ENCODE results near the gene BIK.
A peak's percentile ranks its signal among the peaks of the same experiment; 100 is the strongest.
"Not testable (repeated sequence)": the region's sequence is repeated elsewhere in the genome, so short reads cannot be mapped to it uniquely, and the experiment has no call there.

BIK gene, protein sequence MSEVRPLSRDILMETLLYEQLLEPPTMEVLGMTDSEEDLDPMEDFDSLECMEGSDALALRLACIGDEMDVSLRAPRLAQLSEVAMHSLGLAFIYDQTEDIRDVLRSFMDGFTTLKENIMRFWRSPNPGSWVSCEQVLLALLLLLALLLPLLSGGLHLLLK

DNA sequence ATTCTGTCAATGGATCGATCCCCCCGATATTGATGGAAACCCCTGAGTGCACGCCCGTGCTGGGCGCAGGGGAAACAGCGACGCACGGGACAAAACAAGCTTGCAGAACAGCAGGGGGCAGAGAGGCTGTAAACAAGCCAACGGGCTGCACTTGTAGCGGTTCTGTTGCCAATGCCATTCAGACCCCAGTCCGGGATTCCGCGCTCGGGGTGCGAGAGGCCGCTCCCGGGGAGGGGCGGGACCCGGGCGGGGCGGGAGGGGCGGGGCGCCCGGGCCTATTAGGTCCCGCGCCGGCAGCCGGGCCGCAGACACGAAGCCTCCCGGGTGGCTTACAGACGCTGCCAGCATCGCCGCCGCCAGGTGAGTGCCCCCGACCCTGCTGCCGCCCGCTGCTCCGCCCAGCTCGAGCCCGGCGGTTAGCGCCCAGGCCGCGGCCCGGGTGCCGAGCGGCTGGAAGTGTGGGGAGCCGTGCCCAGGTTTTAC, at the start of gene BIK:
BIK (plus strand) TSS at position 307 of the 483 bp plus-strand sequence. CDS start 13,273 bp downstream, outside the sequence.
- FAIRE-seq, result no peak

DNA sequence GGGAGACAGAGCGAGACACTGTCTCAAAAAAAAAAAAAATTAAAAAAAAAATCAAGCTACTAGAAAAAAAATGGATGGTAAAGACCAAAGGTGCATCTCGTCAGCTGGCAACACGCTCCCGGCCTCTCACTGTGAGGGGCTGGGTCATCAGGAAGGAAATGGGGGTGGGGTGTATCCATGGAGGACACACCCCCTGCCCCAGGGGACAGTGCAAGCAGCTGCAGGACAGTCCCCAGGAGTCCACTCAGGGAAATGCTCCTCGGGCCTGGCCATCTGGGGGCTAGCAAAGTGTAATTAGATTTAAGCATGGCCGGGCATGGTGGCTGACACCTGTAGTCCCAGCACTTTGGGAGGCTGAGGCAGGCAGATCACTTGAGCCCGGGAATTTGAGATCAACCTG, 44.4 kb upstream of the BIK start:
- FAIRE-seq, result no peak

DNA sequence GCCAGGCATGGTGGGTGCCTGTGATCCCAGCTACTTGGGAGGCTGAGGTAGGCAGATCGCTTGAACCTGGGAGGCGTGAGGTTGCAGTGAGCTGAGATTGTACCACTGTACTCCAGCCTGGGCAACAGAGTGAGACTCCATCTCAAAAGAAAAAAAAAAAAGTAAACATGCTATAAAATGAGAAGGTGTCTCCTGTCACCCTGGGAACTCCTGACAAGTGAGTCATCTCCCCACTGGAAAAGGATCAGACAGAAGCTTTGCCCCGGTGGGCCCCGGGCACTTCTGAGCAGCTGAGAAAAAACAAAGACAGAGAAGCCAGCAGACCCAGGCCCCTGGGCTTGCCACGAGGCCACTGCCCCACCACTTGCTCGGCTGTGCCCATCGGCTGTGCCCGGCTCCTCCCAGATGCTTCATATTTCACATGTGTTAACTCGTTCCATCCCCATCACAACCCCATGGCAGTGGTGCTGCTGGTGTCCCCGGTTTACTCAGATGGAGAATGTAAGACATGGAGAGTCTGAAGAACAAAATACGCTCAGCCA, 43.6 kb upstream of the BIK start:
- no peak for FAIRE-seq

DNA sequence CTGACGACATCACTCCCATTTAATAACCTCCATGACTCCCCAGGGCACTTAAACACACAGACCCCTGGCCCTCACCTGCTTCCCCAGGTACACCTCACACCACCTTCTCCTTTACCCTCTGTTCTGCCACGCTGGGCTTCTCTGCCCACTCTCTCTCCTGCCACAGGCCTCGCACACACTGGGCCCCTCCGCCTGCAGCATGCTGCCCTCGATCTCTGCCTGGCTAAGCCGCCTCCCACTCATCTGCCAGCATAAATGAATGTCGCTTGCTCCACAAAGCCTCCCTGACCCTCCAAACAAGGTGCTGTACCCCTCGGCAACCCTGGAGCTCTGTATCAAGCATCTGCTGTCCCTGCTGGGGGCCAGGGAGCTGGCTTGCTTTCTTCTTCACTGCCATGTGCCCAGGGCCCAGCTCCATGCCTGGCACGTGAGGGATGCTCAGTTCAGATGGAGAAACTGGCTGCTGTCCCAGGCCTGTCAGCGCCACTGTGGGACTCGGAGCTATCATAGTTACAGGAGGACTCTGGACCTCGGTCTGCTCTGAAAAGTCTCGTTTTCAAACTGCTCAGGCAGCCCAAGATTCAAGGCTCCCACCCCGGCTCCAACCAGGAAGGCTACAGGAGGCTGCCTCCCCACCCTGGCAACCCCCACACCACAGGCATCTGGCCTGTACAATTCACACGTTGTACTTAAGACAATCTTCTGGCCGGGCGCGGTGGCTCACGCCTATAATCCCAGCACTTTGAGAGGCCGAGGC, 33.3 kb upstream of the BIK start:
- no peak for FAIRE-seq

DNA sequence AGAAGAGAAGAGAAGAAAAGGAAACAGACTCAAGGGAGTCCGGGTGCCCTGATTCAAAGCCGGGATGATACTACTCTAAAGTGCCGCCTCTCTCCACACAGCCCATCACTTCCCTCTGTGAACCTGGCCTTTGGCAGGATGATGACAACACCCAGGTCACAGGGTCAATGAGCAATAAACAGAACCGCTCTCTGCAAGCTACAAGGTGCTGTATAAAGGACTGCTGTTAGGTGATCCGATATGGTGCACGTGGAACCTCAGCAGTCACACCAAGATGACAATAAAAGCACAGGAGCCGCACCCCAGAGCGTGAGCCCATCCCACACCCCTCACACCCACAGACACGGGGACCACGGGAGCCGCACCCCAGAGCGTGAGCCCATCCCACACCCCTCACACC, 32.0 kb upstream of the BIK start:
- peak; percentile 33 for FAIRE-seq

DNA sequence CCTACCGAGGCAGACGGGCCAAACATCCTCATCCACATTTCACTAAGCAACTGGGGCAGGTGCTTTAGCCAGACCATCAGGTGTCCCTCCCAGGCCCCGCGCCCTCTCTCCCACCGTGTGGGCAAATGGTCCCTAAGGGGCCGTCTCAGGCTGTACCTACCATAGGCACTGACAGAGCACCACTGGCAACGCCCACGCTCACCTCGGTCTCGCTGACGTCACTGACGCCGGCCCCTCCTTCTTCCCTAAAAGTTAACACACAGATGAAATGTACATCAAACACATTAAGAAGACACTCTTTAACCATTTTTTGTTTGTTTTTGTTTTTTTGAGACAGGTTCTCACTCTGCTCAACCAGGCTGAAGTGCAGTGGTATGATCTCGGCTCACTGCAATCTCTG, 30.8 kb upstream of the BIK start:
- FAIRE-seq, result no peak

DNA sequence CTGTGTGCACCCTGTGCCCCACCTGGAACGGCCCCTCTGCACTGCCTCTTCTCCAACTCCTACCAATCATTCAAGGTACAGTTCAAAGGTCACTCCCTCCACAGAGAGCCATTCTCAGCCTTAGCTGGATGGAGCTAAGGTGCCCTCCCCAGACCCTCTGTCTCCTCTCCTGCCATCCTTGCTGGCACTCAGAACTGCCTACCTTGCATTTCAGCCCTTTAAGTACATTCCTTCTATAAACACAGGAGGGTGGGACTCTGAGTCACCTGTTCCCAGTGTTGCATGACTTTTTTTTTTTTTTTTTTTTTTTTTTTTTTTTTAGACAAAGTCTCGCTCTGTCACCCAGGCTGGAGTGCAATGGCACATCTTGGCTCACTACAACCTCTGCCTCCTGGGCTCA, 29.9 kb upstream of the BIK start:
- FAIRE-seq, result no peak

DNA sequence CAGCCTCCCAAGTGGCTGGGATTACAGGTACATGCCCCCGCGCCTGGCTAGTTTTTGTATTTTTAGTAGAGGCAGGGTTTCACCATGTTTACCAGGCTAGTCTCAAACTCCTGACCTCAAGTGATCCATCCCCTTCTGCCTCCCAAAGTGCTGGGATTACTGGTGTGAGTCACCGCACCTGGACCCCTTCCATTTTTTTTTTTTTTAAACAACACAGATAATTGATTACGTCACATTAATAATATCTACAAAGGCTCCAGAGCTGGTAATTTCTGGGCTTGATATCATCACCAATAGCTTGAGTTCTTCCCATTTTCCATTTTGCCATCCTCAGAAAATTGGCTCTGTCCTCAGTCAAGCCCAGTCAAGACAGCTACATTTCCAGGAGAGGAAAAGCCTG, 28.6 kb upstream of the BIK start:
- FAIRE-seq, result no peak

DNA sequence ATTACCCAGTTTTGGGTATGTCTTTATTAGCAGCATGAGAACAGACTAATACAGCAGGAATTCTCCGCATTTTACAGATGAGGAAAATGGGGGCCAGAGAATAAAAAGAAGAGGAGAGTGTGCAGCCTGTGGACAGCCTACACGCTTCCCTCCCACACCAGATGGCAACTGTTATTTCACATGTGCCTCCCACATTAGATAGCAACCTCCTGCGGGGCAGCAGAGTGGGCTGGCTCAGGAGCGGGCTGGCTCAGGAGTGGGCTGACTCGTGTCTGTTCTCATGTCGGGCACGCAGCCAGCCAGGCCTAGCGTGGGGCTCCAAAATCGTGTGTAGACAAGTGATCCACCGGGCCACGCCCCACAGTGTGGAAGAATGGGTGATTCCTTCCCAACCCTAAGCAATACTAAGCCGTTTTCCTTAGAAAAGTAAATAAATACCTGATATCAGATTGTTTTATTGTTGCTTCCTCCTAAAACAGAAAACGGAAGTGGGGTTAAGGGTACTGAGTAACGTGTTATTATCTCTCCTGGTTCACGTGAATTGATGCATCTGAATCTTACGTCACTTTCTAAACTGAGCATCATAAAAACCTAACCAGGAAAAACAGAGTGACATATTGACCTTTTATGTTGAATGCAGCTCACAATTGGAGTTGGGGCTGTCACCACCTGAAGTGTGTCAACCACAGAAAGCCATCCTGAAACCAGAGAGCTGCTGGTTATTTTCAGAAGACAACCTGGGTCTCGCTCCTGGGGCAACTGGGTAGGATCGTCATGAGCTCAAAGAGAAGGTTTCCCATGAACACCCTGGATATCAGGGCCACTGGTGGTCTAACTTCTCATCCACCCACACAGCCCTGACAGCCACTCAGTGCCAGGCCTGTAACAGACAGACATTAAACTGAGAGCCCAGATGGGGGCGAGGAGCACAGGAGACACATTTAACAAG, 24.6 kb upstream of the BIK start:
- peak; percentile 66 for FAIRE-seq

DNA sequence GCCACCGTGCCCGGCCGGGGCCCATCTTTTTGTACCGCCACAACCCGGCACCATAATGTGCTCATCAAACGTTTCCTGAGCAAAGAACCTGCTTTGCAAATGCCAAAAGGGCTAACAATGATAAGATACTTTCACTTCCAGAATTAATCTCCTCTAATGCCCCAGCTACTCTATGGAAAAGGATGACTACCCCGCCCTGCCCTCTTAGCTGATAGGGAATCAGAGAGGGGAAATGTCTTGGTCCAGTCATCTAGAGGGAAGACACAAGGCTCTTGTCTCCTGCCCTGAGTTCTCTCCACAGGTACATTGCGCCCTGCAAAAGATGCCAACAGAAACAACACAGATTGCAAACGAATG, 21.9 kb upstream of the BIK start:
- no peak for FAIRE-seq

DNA sequence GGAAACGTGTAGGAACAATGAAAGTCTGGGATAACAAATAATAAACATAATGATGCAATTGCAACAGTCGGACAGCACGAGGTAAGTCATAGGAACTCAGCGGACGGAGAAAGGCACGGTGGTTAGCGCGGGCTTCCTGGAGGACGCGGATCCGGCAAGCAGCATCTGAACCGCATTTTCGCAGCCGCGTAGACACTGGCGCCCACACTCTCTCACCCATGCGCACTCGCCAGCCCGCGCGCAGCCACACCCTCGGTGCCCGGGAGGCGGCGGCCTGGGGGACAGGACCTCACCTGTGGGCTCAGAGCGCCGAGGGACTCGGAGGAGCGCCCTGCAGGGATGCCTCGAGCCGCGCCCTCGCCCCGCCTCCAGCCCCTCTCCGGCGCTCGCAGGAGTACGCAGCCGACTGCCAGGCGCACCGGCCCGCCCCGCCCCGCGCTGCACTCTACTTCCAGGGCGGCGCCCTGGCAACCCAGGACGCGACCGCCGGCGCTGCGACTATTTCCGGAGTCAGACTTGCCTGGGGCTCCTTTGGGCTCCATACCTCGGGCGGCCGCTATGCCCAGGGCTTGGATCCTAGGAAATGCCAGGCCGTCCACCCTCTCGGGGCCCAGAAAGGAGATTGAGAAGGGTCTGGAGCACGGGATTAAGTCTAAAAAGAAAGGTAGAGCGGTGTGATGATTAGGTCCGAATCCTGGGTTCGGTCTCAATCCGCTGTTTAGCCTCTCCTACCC, 21.4 kb upstream of the BIK start, which contains the start of gene TTLL1:
TTLL1 (minus strand) TSS at position 408 of the 734 bp plus-strand sequence. CDS start 13,805 bp downstream, outside the sequence.
- no peak for FAIRE-seq

DNA sequence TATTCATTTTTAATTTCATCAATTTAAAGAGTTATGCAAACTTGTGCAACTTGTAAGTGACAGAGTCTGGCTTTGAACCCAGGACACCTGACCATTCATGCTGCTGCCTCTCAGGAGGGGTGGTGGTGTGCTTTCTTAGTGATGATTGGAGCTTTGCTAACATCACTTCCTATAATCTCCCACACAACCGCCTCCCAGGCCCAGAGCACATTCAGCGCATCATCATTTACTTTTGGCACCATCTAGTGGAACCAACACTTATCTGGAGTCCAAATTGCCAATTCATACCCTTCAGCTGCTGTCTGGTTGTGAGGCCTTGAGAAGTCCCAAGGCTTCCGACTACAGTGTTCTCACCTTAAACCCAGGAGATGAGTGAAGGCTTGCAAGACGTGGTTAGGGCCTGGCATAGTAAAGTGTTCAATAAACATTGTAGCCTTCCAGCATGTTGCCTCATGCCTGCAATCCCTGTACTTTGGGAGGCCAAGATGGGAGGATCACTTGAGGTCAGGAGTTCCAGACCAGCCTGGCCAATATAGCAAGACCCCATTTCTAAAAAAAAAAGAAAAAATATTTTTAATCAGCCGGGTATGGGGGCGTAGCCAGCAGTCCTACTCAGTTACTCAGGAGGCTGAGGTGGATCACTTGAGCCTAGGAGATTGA, 20.3 kb upstream of the BIK start:
- FAIRE-seq, result no peak

DNA sequence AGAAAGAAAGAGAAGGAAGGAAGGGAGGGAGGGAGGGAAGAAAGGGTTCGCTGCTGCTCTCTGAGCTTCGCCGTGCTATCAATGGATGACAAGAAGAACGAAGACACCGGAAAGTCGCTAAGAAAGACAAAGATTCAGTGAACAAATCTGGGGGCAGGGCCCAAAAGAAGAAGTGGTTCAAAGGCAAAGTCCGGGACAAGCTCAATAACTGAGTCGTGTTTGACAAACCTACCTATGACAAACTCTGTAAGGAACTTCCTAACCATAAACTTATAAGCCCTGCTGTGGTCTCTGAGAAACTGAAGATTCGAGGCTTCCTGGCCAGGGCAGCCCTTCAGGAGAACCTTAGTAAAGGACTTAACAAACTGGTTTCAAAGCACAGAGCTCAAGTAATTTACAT, 18.5 kb upstream of the BIK start:
- no peak for FAIRE-seq

DNA sequence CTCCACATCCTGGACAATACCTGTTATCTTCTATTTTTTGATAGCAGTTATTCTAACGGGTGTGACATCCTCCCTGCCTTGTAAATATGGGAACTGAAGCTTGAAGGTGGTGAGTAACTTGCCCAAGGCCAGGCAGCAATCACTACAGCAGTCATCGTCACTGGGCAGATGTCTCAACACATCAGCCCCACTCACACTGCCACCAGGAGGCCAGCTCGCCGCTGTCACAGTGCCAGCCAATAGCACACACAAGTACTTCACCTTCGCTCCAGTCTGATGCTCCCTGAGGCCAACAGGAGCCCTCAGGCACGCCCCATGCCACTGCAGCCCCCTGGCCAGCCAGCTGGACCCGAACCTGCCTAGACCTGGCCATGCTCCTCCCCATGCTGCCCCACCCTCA, 16.5 kb upstream of the BIK start:
- FAIRE-seq, result no peak

DNA sequence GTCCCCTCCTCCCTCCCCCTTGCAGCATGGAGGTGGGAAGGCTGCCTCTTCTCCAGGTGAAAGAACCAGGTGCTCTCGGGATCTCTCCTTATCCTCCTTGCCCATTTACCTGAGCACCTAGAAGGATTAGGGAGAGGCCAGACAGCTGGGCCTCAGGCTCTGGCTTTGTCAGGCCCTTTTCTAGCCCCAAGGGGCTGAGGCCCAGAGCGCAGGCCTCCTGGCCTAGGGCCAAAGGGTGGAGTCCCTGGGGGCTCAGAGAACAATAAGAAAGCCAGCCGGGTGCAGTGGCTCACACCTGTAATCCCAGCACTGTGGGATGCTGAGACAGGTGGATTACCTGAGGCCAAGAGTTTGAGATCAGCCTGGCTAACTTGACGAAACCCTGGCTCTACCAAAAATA, 16.0 kb upstream of the BIK start:
- FAIRE-seq, result no peak

DNA sequence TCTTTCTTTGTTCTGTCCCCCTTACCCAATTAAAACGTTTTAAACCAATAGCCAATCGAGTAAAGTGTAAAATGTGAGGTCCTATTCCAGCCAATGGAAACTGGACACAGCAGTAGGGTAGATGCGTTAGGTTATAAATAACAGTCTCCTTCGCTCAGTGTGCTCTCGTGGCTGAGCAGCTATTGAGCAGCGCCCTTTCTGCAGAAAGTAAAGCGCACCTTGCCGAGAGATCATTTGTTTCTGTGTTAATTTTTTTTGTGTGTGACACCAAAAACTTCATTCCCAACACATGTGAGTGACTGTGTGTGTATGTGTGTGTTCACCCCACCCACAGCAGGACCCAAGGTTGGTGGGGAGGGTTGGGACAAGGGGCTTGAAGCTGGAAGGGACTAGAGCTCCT, 14.1 kb upstream of the BIK start:
- no peak for FAIRE-seq

DNA sequence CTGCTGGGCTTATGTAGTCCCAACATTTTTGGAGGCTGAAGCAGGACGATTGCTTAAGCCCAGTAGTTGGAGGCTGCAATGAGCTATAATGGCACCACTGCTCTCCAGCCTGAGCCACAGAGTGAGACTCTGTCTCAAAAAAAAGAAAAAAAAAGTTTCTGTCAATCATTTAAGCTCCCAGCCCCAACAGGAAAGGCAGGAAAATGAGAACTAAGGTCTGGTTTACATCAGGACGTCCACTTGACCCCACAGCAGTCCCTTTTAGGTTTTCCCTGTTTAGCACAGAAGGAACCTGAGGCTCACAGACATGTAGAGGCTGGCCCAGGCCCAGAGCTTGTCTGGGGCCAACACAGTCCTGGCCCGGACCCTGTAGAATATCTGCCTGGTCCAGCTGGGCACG, 12.2 kb upstream of the BIK start:
- FAIRE-seq, result no peak

DNA sequence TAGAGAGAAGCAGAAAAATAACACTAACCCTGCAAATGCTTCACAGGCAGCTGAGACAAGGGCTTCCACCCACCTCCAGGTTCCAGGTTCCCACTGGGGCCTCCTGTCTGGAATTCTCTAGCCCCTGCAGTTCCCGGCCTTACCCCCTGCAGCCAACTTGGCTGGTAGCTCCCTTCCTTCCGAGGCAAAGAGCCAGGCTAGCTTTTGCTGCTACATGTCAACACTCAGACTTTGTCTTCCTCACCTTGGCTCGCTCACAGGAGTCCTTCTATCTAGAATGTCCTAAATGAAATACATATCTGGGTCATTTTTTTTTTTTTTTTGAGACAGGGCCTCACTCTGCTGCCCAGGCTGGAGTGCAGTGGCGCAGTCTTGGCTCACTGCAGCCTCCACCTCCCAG, 11.5 kb upstream of the BIK start:
- FAIRE-seq, result no peak

DNA sequence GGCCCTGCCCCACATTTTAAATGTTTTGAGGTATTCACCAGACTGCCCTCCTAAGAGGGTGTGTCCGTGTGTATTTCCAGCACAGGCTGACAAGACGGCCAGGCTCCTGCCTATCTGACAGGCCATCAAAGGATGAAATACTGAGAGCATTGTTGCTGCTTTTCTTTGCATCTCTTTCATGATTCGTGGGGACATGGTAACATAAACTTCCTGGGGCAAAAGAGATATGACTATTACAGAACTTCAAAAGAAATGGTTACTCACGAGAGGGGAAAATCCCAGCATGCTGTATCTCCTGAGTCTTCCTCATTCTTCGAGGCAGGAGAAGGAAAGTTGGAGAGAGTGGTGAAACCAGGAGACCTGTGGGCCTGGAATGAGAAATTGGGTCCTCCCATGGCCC, 10.3 kb upstream of the BIK start:
- FAIRE-seq, result no peak

DNA sequence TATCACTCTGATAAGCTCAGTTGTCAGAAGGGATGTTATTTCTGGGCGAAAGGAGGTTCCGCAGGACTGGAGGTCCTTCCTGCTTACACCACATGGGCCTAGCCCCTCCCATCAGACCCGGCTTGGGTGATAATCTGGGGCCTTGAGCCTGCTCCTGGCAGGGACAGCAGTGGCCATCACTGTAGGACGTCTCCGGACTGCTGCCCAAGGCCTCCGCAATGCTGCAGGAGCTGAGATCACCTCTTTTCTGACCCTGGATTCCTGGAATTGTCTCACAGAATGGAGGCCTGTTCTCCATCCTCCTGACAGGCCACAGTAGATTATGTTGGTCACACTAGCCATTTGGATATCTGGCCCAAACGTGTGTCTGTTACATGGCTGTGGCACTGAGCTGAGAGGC, 9.2 kb upstream of the BIK start:
- FAIRE-seq, result no peak

DNA sequence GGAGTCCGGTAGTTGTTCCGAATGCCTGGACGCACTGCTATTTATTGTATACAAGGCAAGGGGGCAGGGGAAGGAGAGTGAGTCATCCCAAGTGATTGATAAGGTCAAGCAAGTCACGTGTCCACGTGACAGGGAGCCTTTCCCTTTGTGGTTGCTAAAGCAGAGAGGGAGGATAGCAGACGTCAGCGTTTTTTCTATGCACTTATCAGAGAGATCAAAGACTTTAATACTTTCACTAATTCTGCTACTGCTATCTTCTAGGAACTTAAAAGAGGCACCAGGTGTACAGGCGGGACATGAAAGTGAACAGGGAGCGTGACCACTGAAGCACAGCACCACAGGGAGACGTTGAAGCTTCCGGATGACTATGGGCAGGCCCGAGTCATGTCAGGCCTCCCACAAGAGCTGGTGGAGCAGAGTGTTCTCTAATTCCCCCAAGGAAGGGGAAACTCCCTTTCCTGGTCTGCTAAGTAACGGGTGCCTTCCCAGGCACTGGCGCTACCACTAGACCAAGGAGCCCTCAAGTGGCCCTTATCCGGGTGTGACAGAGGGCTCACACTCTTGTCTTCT, 6.4 kb upstream of the BIK start:
- not testable (repeated sequence) for FAIRE-seq

DNA sequence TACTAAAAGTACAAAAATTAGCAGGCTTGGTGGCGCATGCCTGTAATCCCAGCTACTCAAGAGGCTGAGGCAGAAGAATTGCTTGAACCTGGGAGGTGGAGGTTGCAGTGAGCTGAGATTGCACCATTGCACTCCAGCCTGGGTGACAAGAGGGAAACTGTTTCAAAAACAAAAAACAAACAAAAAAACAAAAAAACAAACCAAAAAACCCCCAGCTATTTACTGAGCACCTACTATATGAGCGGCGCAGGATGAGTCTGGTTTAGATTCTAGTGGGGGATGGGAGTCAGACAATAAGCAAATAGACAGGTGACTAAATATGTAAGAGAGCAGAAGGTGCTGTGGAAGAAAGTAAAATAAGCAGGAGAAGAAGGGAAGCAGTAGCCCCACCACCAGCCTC, 5.6 kb upstream of the BIK start:
- not testable (repeated sequence) for FAIRE-seq

Data from colon (tissue), 2 donors.